KOPT-K1 (cell line): Measurements from ENCODE around the gene CSKMT.
"Not testable (repeated sequence)": the region's sequence is repeated elsewhere in the genome, so short reads cannot be mapped to it uniquely, and the experiment has no call there.

ENCODE experiments used
- H3K27ac ChIP-seq: fragments of 200-600 bp; sonication (generic); 2 replicates; pipeline ENCODE4 v1.5.1; 2016; ENCODE audit warnings: antibody characterized with exemption, mild to moderate bottlenecking, low read depth, low read length; ENCODE audit not compliant: poor library complexity, severe bottlenecking
- H3K36me3 ChIP-seq: fragments of 200-600 bp; sonication (generic); 2 replicates; pipeline ENCODE4 v1.5.1; 2017; ENCODE audit warnings: antibody characterized with exemption, mild to moderate bottlenecking, low read length, moderate library complexity; ENCODE audit not compliant: insufficient read depth
- H3K9me3 ChIP-seq: fragments of 200-600 bp; sonication (generic); 2 replicates; pipeline ENCODE4 v1.5.1; 2017; ENCODE audit warnings: antibody characterized with exemption, low read length, mild to moderate bottlenecking; ENCODE audit not compliant: insufficient read depth, poor library complexity, severe bottlenecking

CSKMT gene

GRCh38 chr11:62694455-62695167 is 29.5 kb downstream of the CSKMT start:
- Histone ChIP-seq H3K27ac (no peak overlapping the region), H3K36me3 (peaks cover 44% of the 10 kb centered on the region), H3K9me3 (no peaks in the 10 kb centered on the region)

- Histone ChIP-seq H3K27ac (no peak overlapping the region), H3K9me3 (no peaks in the 10 kb centered on the region), H3K36me3 (peaks cover 19% of the 10 kb centered on the region; the same call in 1 of the 2 replicates)
These were observed 37.1 kb downstream of the CSKMT start for GRCh38 chr11:62702246-62702645.

- H3K36me3 ChIP-seq = peaks cover 19% of the 10 kb centered on the region; the same call in 1 of the 2 replicates
- H3K9me3 ChIP-seq, H3K27ac ChIP-seq: not testable (repeated sequence)
These were observed 38.8 kb downstream of the CSKMT start for GRCh38 chr11:62703921-62704320.

- H3K36me3 ChIP-seq = peaks cover 17% of the 10 kb centered on the region
- peak overlapping the region; percentile 90 for H3K27ac ChIP-seq
- H3K9me3 ChIP-seq = no peaks in the 10 kb centered on the region
These were observed 40.3 kb downstream of the CSKMT start for GRCh38 chr11:62705413-62705812.

- Histone ChIP-seq H3K9me3 (no peaks in the 10 kb centered on the region), H3K36me3 (peaks cover 18% of the 10 kb centered on the region), H3K27ac (peak overlapping the region; percentile 90)
These were observed 41.1 kb downstream of the CSKMT start for GRCh38 chr11:62705880-62706849.

DNA sequence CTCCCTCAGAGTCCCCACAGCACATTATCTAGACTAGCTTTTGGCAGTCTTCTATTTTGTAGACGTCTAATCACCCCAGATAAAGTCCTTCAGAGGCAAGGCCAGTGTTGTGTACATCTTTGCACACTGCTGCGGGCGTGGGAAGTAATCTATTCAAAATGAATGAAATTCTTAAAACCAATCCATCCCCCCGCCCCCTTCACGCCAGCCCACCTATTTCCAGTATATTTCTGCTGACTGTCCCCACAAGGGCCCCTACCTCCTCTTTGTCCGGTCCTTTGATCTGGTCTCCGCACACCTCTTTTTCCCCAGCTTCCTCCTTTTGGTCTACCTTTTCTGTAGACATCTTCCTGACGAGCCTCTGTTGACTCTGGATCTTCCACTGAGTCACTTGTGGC is 41.7 kb downstream of the CSKMT start:
- Histone ChIP-seq H3K9me3 (no peaks in the 10 kb centered on the region), H3K27ac (no peak overlapping the region), H3K36me3 (peaks cover 18% of the 10 kb centered on the region)

- peak within 1 kb of the TSS; percentile 96 for H3K27ac ChIP-seq
These were observed 42.3 kb downstream of the CSKMT start, which contains the start of the genes BSCL2 and GNG3 for GRCh38 chr11:62707277-62707861. Gene BSCL2, minus strand, starts transcription at chr11:62707424. Its CDS starts 229 bp downstream, at chr11:62707195. Gene GNG3, plus strand, starts transcription at chr11:62707676. Its CDS starts 620 bp downstream, at chr11:62708296.

DNA sequence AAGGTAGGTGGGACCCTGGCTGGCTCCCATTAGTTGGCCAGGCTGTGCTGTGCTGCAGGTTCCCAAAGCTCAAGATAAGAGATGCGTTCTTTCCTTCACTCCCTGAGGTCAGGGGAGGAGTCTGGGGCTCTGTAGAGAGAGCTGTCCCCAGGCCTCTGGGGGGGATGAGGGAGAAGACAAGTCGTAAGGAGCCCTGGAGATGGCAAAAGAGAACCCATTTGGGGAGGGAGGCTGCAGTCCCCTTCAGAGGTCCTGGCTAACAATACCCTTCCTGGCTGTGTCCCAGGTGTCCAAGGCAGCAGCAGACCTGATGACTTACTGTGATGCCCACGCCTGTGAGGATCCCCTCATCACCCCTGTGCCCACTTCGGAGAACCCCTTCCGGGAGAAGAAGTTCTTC is 43.3 kb downstream of the CSKMT start:
- Histone ChIP-seq H3K27ac (peak overlapping the region; percentile 96), H3K36me3 (peaks cover 33% of the 10 kb centered on the region), H3K9me3 (no peaks in the 10 kb centered on the region)

More at GRCh38 chr11:62707277-62707861, 42.3 kb downstream of the CSKMT start, which contains the start of the genes BSCL2 and GNG3:
- no peaks in the 10 kb centered on the region for H3K9me3 ChIP-seq
- H3K36me3 ChIP-seq = peaks cover 23% of the 10 kb centered on the region

DNA sequence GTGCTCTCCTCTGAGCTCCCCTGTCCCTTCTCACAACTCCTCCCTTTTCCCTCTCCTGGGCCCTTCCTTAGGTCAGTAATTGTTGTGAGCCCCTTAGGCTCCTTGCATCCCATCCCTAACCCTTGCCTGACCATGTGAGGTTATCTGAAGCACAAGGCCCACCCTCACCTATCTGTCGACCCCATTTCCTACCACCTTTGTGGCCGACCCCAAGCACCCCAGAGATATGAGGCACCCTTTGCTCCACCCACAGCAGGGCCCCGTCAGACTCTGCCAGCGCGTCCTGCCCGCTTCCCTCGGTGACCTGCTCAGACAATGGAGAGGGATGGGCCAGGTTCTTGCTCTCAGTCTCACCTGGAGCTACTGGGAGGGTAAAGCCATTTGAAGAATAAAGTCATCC is 43.7 kb downstream of the CSKMT start:
- peak overlapping the region; percentile 96 for H3K27ac ChIP-seq
- peaks cover 37% of the 10 kb centered on the region for H3K36me3 ChIP-seq
- no peaks in the 10 kb centered on the region for H3K9me3 ChIP-seq

GRCh38 chr11:62709247-62710000 is 44.3 kb downstream of the CSKMT start:
- Histone ChIP-seq H3K27ac (peak overlapping the region; percentile 96), H3K9me3 (no peaks in the 10 kb centered on the region), H3K36me3 (peaks cover 43% of the 10 kb centered on the region)

DNA sequence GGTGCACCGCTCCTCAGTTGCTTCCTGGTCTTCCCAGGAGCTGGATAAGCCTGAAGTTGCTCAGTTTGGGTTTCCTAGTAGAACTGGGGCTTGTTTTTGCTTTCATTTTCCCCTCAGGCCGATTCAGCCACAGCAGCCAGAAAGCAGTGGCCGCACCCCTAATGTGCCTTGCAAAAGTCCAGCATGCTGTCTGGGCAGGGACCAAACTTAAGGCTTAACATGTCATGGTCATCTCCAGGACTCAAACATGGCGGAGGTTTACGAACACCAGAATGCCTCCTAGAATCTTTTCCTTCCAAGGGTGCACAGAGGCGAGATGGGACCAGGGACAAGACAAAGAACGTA is 44.9 kb downstream of the CSKMT start:
- no peaks in the 10 kb centered on the region for H3K9me3 ChIP-seq
- peaks cover 49% of the 10 kb centered on the region for H3K36me3 ChIP-seq

DNA sequence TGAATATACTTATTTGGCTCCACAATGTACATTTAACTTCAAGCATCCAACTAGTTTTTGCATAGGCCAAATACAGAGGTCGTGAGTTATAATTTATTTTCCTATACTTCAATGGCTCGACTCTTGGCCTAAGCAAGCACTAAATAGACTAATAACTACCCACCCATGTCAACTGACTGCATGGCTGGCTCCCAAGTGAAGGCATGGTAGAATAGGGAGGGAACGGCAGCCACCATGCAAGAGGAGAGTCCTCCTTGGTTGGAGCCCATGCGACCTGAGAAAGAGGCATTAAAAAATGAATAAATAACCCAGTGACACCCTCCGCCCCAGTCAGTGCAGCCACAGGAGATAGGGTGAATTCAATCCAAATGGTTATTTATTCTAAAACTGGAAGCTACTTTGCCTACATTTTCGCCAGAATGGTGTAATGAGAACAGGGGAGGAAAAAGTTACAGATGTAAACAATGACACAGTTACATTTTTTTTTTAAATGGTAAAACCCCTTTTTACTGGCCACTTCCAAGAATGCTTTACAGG is 47.2 kb downstream of the CSKMT start:
- Histone ChIP-seq H3K9me3 (no peaks in the 10 kb centered on the region), H3K36me3 (peaks cover 73% of the 10 kb centered on the region), H3K27ac (no peak overlapping the region)

More for the DNA sequence above, 44.9 kb downstream of the CSKMT start:
- peak overlapping the region; percentile 96 for H3K27ac ChIP-seq

DNA sequence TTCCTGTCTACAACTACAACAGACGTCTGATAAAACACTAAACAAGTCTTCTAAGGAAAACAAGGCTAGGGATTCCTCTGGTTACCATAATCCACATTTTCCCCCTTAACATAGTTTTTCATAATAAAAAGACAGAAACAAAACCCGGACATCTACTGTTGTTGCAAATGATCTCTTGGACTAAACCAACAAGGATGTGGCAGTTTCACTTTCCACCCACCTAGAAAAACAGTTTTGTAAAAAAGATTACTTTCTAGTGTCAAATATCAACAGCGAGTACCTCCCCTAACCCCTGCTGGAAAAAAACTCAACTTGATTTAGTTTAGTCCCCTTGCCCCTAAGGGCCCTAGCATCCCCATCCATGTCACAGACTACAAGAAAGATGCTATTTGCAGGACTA is 47.7 kb downstream of the CSKMT start:
- peaks cover 78% of the 10 kb centered on the region for H3K36me3 ChIP-seq
- H3K27ac ChIP-seq = no peak overlapping the region
- H3K9me3 ChIP-seq = no peaks in the 10 kb centered on the region

- H3K27ac ChIP-seq = no peak overlapping the region
- H3K36me3 ChIP-seq = peaks cover 83% of the 10 kb centered on the region
- H3K9me3 ChIP-seq = no peaks in the 10 kb centered on the region
These were observed 48.2 kb downstream of the CSKMT start for GRCh38 chr11:62713343-62713742.
